Activated naive CD4-positive, alpha-beta T cell treated with Interleukin-2 at 50 U/mL for 16 hours (primary cell): ENCODE data around the gene PAOX.
A peak's percentile ranks its signal among the peaks of the same experiment; 100 is the strongest.

Experiments used
- DNase-seq: peaks from one replicate; pipeline ENCODE4 v3.0.0-alpha.2; 2020

Gene PAOX

GRCh38 chr10:133350283-133350949 is 28.6 kb upstream of the PAOX start:
- DNase-seq, result no peak

- no peak for DNase-seq
Observed at GRCh38 chr10:133350950-133351329, 28.1 kb upstream of the PAOX start.

GRCh38 chr10:133351408-133352318 is 27.4 kb upstream of the PAOX start:
- no peak for DNase-seq

- no peak for DNase-seq
Observed at GRCh38 chr10:133353202-133353959, 25.7 kb upstream of the PAOX start.

- DNase-seq, result no peak
Observed at GRCh38 chr10:133353988-133354605, 25.0 kb upstream of the PAOX start.

GRCh38 chr10:133354672-133355240 is 24.3 kb upstream of the PAOX start:
- no peak for DNase-seq

GRCh38 chr10:133355266-133355665 is 23.8 kb upstream of the PAOX start:
- DNase-seq, result no peak

- DNase-seq, result no peak
Observed at GRCh38 chr10:133355991-133356390, 23.1 kb upstream of the PAOX start.

- no peak for DNase-seq
Observed at GRCh38 chr10:133356549-133357284, 22.3 kb upstream of the PAOX start.

- peak; percentile 77 for DNase-seq
Observed at GRCh38 chr10:133357285-133358161, 21.5 kb upstream of the PAOX start, which contains the start of gene FUOM. FUOM (minus strand) TSS chr10:133358019; CDS start chr10:133358007, 12 bp downstream.

- DNase-seq, result no peak
Observed at GRCh38 chr10:133358162-133358924, 20.7 kb upstream of the PAOX start.

- no peak for DNase-seq
Observed at GRCh38 chr10:133358925-133359310, 20.1 kb upstream of the PAOX start.

- no peak for DNase-seq
Observed at GRCh38 chr10:133359554-133359971, 19.5 kb upstream of the PAOX start.

- no peak for DNase-seq
Observed at GRCh38 chr10:133359972-133360610, 19.0 kb upstream of the PAOX start.

GRCh38 chr10:133361227-133361626 is 17.8 kb upstream of the PAOX start:
- DNase-seq, result no peak

GRCh38 chr10:133361773-133362441 is 17.2 kb upstream of the PAOX start:
- no peak for DNase-seq

GRCh38 chr10:133362846-133363245 is 16.2 kb upstream of the PAOX start:
- no peak for DNase-seq

GRCh38 chr10:133364645-133365431 is 14.2 kb upstream of the PAOX start:
- DNase-seq, result no peak
